Cardiac fibroblast (primary cell): ENCODE measurements around the gene COL5A1.

Experiments used
- DNase-seq, 2 donors: peaks; one replicate each; pipeline versions ENCODE4 v3.0.0 to v3.0.0-alpha.2; 2010; ENCODE audit warnings: low read depth in 2 of 2
- H3K4me3 ChIP-seq, 2 donors: replicated peaks in 1 of 2; 1 replicate in 1 of 2; 2 replicates in 1 of 2; pipeline ENCODE4 v1.5.1; 2011; ENCODE audit warnings: low read depth in 2 of 2, low read length in 2 of 2, mild to moderate bottlenecking in 2 of 2, moderate library complexity in 1 of 2
- CTCF ChIP-seq: IDR thresholded peaks from one replicate; pipeline ENCODE4 v1.5.1; 2011; ENCODE audit warnings: low read depth, mild to moderate bottlenecking, low read length, inconsistent platforms

Gene COL5A1

DNA sequence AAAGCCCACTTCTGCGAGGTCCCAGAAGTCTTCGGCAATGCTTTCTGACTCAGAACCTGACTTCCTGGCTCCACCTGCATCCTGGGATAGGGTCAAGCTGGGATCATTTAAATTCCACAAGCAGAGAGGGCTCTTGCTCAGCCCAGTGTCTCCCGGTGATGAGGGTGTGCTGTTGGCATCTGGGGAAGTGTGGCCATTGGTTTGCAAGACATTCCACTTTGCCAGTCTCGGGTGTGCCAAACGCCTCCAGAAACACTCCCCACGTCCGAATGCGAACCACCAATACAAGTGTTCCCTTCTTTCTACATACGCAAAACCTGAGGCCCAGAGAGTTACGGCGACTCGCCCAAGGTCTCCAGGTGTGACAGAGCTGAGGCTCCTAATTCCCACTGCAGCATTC is 195.9 kb downstream of the COL5A1 start:
- no peak for DNase-seq
- no peak for TF ChIP-seq CTCF
- H3K4me3 ChIP-seq = no peak overlapping the region

DNA sequence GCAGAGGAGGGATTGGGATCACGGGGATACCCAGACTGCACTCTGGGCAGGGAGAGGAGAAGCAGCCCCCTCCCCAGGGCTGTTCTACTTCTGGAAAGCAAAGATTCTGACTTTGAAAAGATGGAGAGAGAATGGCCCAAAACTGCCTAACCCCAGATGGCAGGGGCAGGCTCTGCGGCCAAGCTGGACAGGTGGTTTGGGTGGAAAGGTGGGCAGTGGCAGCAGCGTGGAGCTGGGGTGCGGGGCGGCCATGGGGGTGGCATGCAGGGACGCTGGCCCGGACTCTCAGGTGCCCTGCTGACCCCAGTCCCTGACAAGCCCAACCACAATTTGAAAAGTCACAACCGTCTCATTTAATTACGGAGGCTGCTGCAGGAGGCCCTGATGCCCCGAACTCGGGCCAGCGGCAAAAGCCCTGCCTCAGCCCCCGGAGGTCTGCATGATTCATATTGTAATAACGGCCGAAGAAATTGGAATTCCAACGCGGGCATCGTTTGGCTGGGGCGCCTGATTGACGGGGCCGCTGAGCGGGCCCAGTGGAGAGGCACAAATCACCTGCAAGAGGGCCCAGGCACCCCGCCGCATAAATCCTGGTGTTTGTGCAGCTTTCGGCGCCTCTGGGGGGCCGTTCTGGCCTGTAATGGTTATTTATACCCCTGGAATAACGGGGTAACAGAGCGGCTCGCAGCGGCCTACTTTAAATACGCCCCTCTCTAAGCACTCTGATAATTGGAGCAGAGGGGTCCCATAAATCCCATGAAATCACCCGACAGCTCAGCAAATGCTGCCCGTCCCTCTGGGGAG is 197.2 kb downstream of the COL5A1 start:
- no peak for DNase-seq
- no peak for TF ChIP-seq CTCF
- no peak overlapping the region for H3K4me3 ChIP-seq

DNA sequence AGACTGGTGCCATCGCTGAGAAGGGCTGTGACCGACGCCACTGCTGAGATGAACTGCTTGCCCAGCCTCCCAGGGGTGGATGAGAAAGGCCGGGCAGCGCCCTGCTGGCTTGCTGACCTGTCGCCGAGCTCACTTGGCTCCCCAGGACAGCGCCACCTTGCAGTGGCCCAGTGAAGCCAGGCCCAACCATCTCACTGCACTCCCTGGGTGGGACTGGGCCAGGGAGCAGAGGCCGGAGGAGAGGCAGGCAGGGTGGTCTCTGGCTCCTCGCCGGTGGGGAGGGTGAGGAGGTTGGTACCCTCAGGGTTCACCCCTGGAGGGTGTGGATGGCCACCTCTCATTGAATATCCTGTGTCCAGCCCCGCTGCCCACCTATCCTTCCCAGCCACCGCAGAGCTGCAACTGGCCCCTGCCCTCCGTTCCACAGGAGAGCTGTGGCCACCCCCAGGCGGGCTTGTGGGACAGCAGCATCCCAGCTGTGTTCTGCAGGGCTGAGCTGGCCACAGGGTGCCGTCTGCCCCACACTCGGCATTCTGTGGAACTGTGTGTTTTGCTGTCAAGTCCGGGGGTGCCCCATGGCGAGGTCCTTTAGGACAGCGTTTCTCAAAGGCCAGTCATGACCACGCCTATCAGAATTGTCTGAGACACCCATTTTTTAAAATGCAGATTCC is 198.0 kb downstream of the COL5A1 start:
- H3K4me3 ChIP-seq = no peak overlapping the region
- TF ChIP-seq CTCF = no peak
- no peak for DNase-seq

DNA sequence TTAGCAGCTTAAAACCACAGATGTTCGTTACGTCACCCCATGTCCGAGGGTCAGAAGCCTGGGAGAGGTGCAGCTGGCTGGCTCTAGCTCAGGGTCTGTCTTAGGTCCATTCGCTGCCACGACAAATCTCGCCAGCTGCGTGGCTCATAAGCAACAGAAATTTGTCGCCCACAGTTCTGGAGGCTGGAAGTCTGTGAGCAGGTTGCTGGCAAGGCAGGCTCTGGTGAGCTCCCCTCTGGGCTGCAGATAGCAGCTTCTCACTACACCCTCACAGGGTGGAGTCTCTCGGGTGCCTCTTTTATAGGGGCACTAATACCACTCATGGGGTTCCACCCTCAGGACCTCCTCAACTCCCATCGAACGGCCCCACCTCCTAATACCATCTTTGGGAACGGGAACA is 198.9 kb downstream of the COL5A1 start:
- DNase-seq = no peak
- no peak overlapping the region for H3K4me3 ChIP-seq
- TF ChIP-seq CTCF = no peak

- H3K4me3 ChIP-seq = no peak overlapping the region
- TF ChIP-seq CTCF = no peak
- no peak for DNase-seq
Observed at GRCh38 chr9:134841180-134841904, 199.7 kb downstream of the COL5A1 start.

DNA sequence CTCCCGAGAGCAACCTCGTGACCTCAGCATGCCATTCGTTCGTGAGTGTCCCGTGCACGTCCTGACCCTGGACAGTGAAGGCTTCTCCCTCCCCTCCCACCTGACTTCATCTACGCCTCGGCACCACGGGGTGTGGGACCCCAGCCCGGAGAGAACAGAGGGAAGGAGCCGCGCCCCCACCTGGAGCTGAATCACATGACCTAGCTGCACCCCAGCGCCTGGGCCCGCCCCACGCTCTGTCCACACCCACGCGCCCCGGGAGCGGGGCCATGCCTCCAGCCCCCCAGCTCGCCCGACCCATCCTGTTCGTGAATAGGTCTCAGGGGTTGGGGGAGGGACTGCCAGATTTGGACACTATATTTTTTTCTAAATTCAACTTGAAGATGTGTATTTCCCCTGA is 200.7 kb downstream of the COL5A1 start:
- no peak for TF ChIP-seq CTCF
- no peak for DNase-seq
- no peak overlapping the region for H3K4me3 ChIP-seq
